Osteoblast (primary cell): ENCODE measurements around the gene CFAP77. TPM values are rescaled to one million over a fixed set of nuclear protein-coding genes. Genes with fewer than 3 reads are reported as not detected.

Experiments
- DNase-seq: peaks from one replicate; pipeline ENCODE4 v3.0.0; 2011; ENCODE audit warnings: low spot score, mixed read lengths; ENCODE audit not compliant: insufficient read length; ENCODE audit errors: missing footprints
- H2AFZ ChIP-seq: 2 replicates; pipeline ENCODE4 v1.6.0; 2011; ENCODE audit warnings: mild to moderate bottlenecking, low read length
- H3K27ac ChIP-seq: 2 replicates; pipeline ENCODE4 v1.5.1; 2011; ENCODE audit warnings: mild to moderate bottlenecking, low read depth, low read length, moderate library complexity
- H3K27me3 ChIP-seq: 2 replicates; pipeline ENCODE4 v1.6.0; 2012; ENCODE audit warnings: mild to moderate bottlenecking, control low read depth, inconsistent platforms, low read length, moderate library complexity; ENCODE audit not compliant: insufficient read depth
- H3K36me3 ChIP-seq: 2 replicates; pipeline ENCODE4 v1.5.1; 2011; ENCODE audit warnings: mild to moderate bottlenecking, low read length, control low read depth, moderate library complexity; ENCODE audit not compliant: insufficient read depth
- H3K4me1 ChIP-seq: 2 replicates; pipeline ENCODE4 v1.5.1; 2011; ENCODE audit warnings: mild to moderate bottlenecking, low read length, control low read depth, moderate library complexity; ENCODE audit not compliant: insufficient read depth
- H3K4me2 ChIP-seq: 2 replicates; pipeline ENCODE4 v1.6.0; 2011; ENCODE audit warnings: mild to moderate bottlenecking, low read length; ENCODE audit not compliant: insufficient read depth
- H3K4me3 ChIP-seq: fragments of 200-600 bp; sonication (generic); 3 replicates; pipeline ENCODE4 v1.5.1; 2012; ENCODE audit warnings: mild to moderate bottlenecking, low read length, inconsistent platforms; ENCODE audit not compliant: insufficient read depth
- H3K79me2 ChIP-seq: 2 replicates; pipeline ENCODE4 v1.6.0; 2012; ENCODE audit warnings: mild to moderate bottlenecking, low read length, control low read depth, inconsistent platforms; ENCODE audit not compliant: insufficient read depth
- H3K9me3 ChIP-seq: 2 replicates; pipeline ENCODE4 v1.5.1; 2011; ENCODE audit warnings: low read depth, low read length, control low read depth
- H4K20me1 ChIP-seq: 2 replicates; pipeline ENCODE4 v1.6.0; 2012; ENCODE audit warnings: mild to moderate bottlenecking, low read length, control low read depth; ENCODE audit not compliant: insufficient read depth
- total RNA-seq: library from RNA; depleted of rRNA; stranded (reverse); fragments of >200 nt; gene quantifications from 2 replicates; pipeline ENCODE4 v1.2.3, GENCODE V29; 2012
- TF ChIP-seq, protein P1 (sequence below): IDR thresholded peaks from 2 replicates; pipeline ENCODE4 v1.5.1; 2011; ENCODE audit warnings: mild to moderate bottlenecking, low read depth, low read length, moderate library complexity; ENCODE audit errors: extremely low read depth

CFAP77 gene
- total RNA-seq, 1 donor = 0.36 TPM

DNA sequence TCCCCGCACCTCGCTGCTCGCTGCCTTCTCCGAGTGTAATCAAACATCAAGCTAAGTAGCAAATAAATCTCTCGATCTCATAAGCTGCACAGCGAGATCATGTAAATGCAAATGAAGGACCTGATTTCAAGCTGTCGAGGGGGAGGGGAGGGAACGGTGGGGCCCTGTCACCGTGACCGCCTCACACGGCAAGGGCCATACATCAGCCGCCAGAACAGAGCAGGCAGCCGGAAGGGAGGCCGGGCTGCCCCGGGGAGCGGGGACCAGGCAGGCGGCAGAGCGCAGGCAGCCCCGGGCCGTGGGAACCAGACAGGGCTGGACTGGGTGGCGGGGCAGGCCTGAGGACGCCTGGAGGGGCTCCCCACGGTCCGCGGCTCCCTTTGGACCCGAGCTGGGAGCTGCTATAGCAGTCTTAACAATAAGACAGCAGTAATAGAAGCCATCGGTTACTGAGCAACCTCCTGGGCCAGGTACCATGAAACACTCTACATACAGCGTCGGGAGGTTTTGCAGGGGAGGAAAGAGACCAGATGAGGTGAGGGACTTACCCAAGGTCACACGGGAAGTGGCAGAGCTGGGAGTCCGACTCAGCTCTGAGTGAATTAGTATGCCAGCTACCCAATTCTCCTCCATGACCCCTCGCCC, 76.8 kb downstream of the CFAP77 start:
- H3K9me3 ChIP-seq = no peaks in the 10 kb centered on the region
- no peaks in the 10 kb centered on the region for H3K79me2 ChIP-seq
- DNase-seq = peak; percentile 58
- TF ChIP-seq, protein P1, sequence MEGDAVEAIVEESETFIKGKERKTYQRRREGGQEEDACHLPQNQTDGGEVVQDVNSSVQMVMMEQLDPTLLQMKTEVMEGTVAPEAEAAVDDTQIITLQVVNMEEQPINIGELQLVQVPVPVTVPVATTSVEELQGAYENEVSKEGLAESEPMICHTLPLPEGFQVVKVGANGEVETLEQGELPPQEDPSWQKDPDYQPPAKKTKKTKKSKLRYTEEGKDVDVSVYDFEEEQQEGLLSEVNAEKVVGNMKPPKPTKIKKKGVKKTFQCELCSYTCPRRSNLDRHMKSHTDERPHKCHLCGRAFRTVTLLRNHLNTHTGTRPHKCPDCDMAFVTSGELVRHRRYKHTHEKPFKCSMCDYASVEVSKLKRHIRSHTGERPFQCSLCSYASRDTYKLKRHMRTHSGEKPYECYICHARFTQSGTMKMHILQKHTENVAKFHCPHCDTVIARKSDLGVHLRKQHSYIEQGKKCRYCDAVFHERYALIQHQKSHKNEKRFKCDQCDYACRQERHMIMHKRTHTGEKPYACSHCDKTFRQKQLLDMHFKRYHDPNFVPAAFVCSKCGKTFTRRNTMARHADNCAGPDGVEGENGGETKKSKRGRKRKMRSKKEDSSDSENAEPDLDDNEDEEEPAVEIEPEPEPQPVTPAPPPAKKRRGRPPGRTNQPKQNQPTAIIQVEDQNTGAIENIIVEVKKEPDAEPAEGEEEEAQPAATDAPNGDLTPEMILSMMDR = no peak
- no peaks in the 10 kb centered on the region for H4K20me1 ChIP-seq
- H3K36me3 ChIP-seq = no peaks in the 10 kb centered on the region
- no peak overlapping the region for H2AFZ ChIP-seq
- no peaks in the 10 kb centered on the region for H3K4me1 ChIP-seq
- peaks cover 62% of the 10 kb centered on the region for H3K27me3 ChIP-seq
- H3K4me3 ChIP-seq = no peak overlapping the region
- H3K27ac ChIP-seq = no peak overlapping the region
- no peak overlapping the region for H3K4me2 ChIP-seq

DNA sequence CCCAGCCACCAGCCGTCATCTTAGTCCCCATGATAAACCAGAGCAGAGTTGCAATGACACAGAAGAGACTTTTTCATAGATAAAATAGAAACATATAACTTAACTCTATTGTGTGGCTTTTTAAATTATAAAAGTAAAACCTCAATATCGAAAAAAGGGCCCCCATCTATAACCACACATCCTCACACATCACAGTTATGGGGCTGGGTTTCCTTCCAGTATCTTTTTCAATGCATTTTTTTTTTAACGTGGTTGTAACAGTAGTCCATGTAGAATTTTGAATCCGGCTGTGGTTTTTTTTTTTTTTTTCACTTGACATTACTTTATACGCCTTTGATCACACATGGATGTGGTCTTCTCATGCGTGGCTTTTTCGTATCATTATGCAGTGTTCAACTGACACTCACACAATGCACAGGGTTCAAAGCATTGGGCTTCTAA, 77.4 kb downstream of the CFAP77 start:
- peak; percentile 62 for DNase-seq
- Histone ChIP-seq H3K9me3 (no peaks in the 10 kb centered on the region), H3K4me1 (no peaks in the 10 kb centered on the region), H3K36me3 (no peaks in the 10 kb centered on the region), H4K20me1 (no peaks in the 10 kb centered on the region), H3K4me2 (no peak overlapping the region), H3K27me3 (peaks cover 58% of the 10 kb centered on the region), H3K79me2 (no peaks in the 10 kb centered on the region), H2AFZ (no peak overlapping the region), H3K4me3 (no peak overlapping the region), H3K27ac (no peak overlapping the region)
- TF ChIP-seq, protein P1 = no peak

DNA sequence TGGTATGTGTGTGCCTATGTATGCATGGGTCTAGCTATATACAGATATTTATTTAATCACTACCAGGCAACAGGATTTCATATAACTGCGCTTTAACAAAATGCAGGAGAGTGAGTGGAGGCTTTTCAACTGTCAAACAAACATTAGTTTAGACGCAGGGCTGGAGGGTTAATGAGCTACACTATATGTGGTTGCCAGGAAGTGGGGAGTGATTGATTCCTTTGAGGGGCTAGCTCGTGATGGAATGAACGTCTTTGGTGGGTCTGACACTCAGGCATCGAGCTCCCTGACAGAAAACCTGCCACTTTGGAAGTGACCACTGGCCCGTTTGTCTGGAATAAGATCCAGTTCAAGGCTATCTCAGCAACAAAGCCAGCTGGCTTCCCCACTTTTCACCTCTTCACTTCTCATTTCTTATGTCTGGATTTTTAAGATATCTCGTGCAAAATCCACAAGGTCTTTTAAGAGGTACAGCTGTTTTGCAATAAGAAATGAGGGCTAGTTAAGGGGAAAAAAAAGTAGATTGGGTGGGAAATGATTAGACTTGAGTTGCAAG, 78.0 kb downstream of the CFAP77 start:
- TF ChIP-seq, protein P1 = no peak
- H2AFZ ChIP-seq = no peak overlapping the region
- no peaks in the 10 kb centered on the region for H3K4me1 ChIP-seq
- H4K20me1 ChIP-seq = no peaks in the 10 kb centered on the region
- H3K36me3 ChIP-seq = no peaks in the 10 kb centered on the region
- no peak overlapping the region for H3K27ac ChIP-seq
- no peak overlapping the region for H3K4me3 ChIP-seq
- peaks cover 58% of the 10 kb centered on the region for H3K27me3 ChIP-seq
- no peak overlapping the region for H3K4me2 ChIP-seq
- H3K9me3 ChIP-seq = no peaks in the 10 kb centered on the region
- DNase-seq = peak; percentile 41
- no peaks in the 10 kb centered on the region for H3K79me2 ChIP-seq

GRCh38 chr9:132488626-132489025, 78.6 kb downstream of the CFAP77 start:
- Histone ChIP-seq H3K4me2 (no peak overlapping the region), H2AFZ (no peak overlapping the region), H3K27me3 (peaks cover 58% of the 10 kb centered on the region), H3K4me3 (no peak overlapping the region), H3K79me2 (no peaks in the 10 kb centered on the region), H3K27ac (no peak overlapping the region), H3K9me3 (no peaks in the 10 kb centered on the region), H3K4me1 (no peaks in the 10 kb centered on the region), H4K20me1 (no peaks in the 10 kb centered on the region), H3K36me3 (no peaks in the 10 kb centered on the region)
- DNase-seq = peak; percentile 25
- TF ChIP-seq, protein P1 = no peak
